ENCODE data around the gene LRRIQ1. TPM values are rescaled to one million over a fixed set of nuclear protein-coding genes. Genes with fewer than 3 reads are reported as not detected.

The LRRIQ1 gene
- total and polyA plus RNA-seq, 2 of the 13 experiments (the other 11 are each of a cell fraction or from before 2014, with no cell fraction given) = not detected

GRCh38 chr12:85017618-85018017, 18.5 kb upstream of the LRRIQ1 start:
- CTCF ChIA-PET (ENCODE audit: low intra/inter-chr PET ratio, low total read pairs) = no interaction called here
- H2AFZ ChIP-seq (ENCODE audit: low read length) = no peak overlapping the region
- ATAC-seq (no peak), FAIRE-seq (no peak), DNase-seq (ENCODE audit: low spot score) (no peak)
- TF ChIP-seq HOXD1 (CRISPR knock-in tag; IDR thresholded peaks at IDR 0.05) = no peak
- no peak for TF ChIP-seq SKI (IDR thresholded peaks at IDR 0.05; ENCODE audit: partially characterized antibody)
- TF ChIP-seq ZNF558 (CRISPR knock-in tag; IDR thresholded peaks at IDR 0.05; ENCODE audit: borderline replicate concordance) = no peak
- TF ChIP-seq RFX3 (CRISPR knock-in tag; IDR thresholded peaks at IDR 0.05) = no peak
- no peak for TF ChIP-seq NFAT5 (CRISPR knock-in tag; IDR thresholded peaks at IDR 0.05)
- no peak for TF ChIP-seq MED1 (CRISPR knock-in tag; IDR thresholded peaks at IDR 0.05)
- no peak for TF ChIP-seq ZNF878 (CRISPR knock-in tag; IDR thresholded peaks at IDR 0.05)
- TF ChIP-seq ZNF775 (CRISPR knock-in tag; IDR thresholded peaks at IDR 0.05; ENCODE audit: borderline replicate concordance) = no peak
- TF ChIP-seq, protein P1, sequence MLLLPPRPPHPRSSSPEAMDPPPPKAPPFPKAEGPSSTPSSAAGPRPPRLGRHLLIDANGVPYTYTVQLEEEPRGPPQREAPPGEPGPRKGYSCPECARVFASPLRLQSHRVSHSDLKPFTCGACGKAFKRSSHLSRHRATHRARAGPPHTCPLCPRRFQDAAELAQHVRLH (CRISPR knock-in tag; IDR thresholded peaks at IDR 0.05; ENCODE audit: borderline replicate concordance, low read depth) = no peak
- no peak for TF ChIP-seq KDM5A (IDR thresholded peaks at IDR 0.05; ENCODE audit: borderline replicate concordance, low read length)
- TF ChIP-seq ZNF605 (CRISPR knock-in tag; IDR thresholded peaks at IDR 0.05) = no peak
- TF ChIP-seq ZNF644 (CRISPR knock-in tag; IDR thresholded peaks at IDR 0.05; ENCODE audit: low read depth) = no peak
- TF ChIP-seq, protein P2, sequence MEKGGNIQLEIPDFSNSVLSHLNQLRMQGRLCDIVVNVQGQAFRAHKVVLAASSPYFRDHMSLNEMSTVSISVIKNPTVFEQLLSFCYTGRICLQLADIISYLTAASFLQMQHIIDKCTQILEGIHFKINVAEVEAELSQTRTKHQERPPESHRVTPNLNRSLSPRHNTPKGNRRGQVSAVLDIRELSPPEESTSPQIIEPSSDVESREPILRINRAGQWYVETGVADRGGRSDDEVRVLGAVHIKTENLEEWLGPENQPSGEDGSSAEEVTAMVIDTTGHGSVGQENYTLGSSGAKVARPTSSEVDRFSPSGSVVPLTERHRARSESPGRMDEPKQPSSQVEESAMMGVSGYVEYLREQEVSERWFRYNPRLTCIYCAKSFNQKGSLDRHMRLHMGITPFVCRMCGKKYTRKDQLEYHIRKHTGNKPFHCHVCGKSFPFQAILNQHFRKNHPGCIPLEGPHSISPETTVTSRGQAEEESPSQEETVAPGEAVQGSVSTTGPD (CRISPR knock-in tag; IDR thresholded peaks at IDR 0.05) = no peak
- TF ChIP-seq FUBP1 (CRISPR knock-in tag; IDR thresholded peaks at IDR 0.05; ENCODE audit: borderline replicate concordance) = no peak
- H3K79me2 ChIP-seq (ENCODE audit: insufficient read depth, low read length) = no peaks in the 10 kb centered on the region
- in situ Hi-C loops (cut with HindIII; ENCODE audit: extremely low pct_ligation_motif_present, low pct_unique_long_range_greater_than_20kb) (no loop called here), intact Hi-C loops (cut with micrococcal nuclease; ENCODE audit: unreplicated experiment) (no loop called here)
- no peak overlapping the region for H3K27ac ChIP-seq (ENCODE audit: extremely low read length, insufficient read depth, low read length)
- no TSS peak for BruUV-seq (replicated peaks)
- H3K9me3 ChIP-seq (ENCODE audit: low read length) = no peaks in the 10 kb centered on the region
- H3K36me3 ChIP-seq (replicated peaks in 1 of 2; ENCODE audit: control insufficient read depth in 1 of 2, insufficient read depth in 2 of 2, low read length in 2 of 2) = no peaks in the 10 kb centered on the region
- no peak overlapping the region for H3K4me3 ChIP-seq (replicated peaks in 1 of 3; ENCODE audit: insufficient read depth in 1 of 3, low read depth in 2 of 3, low read length in 3 of 3)
- H3K4me1 ChIP-seq (ENCODE audit: insufficient read depth, low read length) = no peaks in the 10 kb centered on the region
- no peaks in the 10 kb centered on the region for H4K20me1 ChIP-seq (ENCODE audit: insufficient read depth, low read length)
- H3K4me2 ChIP-seq (ENCODE audit: low read depth, low read length) = no peak overlapping the region
- no peak overlapping the region for H3K9ac ChIP-seq (ENCODE audit: insufficient read depth, low read depth, low read length)
- POLR2A ChIA-PET = no interaction called here
- H3K27me3 ChIP-seq (ENCODE audit: control insufficient read depth in 1 of 2, insufficient read depth in 2 of 2, low read length in 2 of 2) = no peaks in the 10 kb centered on the region
